Transverse colon (tissue), 4 donors: ENCODE data around the gene C1orf21. TPM values are rescaled to one million over a fixed set of nuclear protein-coding genes. Genes with fewer than 3 reads are reported as not detected.

ENCODE experiments used
- DNase-seq: peaks from one replicate; pipeline ENCODE4 v3.0.0-alpha.2; 2019
- H3K27ac ChIP-seq, 4 donors: fragments of 200-600 bp; sonication (generic); 2 replicates each; pipeline ENCODE4 v1.5.1; 2016 to 2018; ENCODE audit warnings: inconsistent platforms in 4 of 4
- H3K27me3 ChIP-seq: fragments of 200-600 bp; sonication (generic); 2 replicates; pipeline ENCODE4 v1.5.1; 2017; ENCODE audit warnings: inconsistent platforms
- H3K36me3 ChIP-seq, 4 donors: fragments of 200-600 bp; sonication (generic); 2 replicates each; pipeline ENCODE4 v1.5.1; 2017 to 2019; ENCODE audit warnings: inconsistent platforms in 4 of 4
- H3K4me1 ChIP-seq, 4 donors: fragments of 200-600 bp; sonication (generic); 2 replicates each; pipeline ENCODE4 v1.5.1; 2017 to 2020; ENCODE audit warnings: inconsistent platforms in 4 of 4
- H3K4me3 ChIP-seq, 4 donors: fragments of 200-600 bp; sonication (generic); 1 replicate in 1 of 4; 2 replicates in 3 of 4; pipeline versions ENCODE4 v1.5.1 to v1.6.1; 2017 to 2019; ENCODE audit warnings: inconsistent platforms in 4 of 4
- H3K9me3 ChIP-seq, 2 donors: fragments of 200-600 bp; sonication (generic); 2 replicates each; pipeline ENCODE4 v1.5.1; 2017 to 2019; ENCODE audit warnings: inconsistent platforms in 2 of 2
- CTCF ChIP-seq, 5 experiments: fragments of 200-600 bp in 3 of 5; fragments of 450-650 bp in 2 of 5; sonication (generic) in 3 of 5; IDR thresholded peaks; 1 replicate in 2 of 5; 2 replicates in 3 of 5; pipeline ENCODE4 v1.5.1; 2016 to 2017; ENCODE audit warnings: antibody characterized with exemption in 5 of 5, inconsistent platforms in 3 of 5, mild to moderate bottlenecking in 2 of 5, moderate library complexity in 1 of 5
- EP300 ChIP-seq: sonication (generic); formaldehyde crosslinking; IDR thresholded peaks from one replicate; pipeline ENCODE4 v1.6.1; 2017; ENCODE audit warnings: antibody characterized with exemption, low read depth
- POLR2A ChIP-seq: fragments of 450-650 bp; IDR thresholded peaks from one replicate; pipeline ENCODE4 v1.6.1; 2016; ENCODE audit warnings: antibody characterized with exemption, mild to moderate bottlenecking, moderate library complexity
- POLR2AphosphoS5 ChIP-seq, 3 donors: sonication (generic); formaldehyde crosslinking; IDR thresholded peaks; one replicate each; pipeline ENCODE4 v1.6.1; 2016; ENCODE audit warnings: antibody characterized with exemption in 3 of 3
- WGBS, 2 donors: methylation state at CpG; one replicate each; pipeline ENCODE4 v1.1.5; 2018; ENCODE audit warnings: low coverage in 1 of 2; 5-methylcytosine and 5-hydroxymethylcytosine counted together
- in situ Hi-C, 4 donors: fragments of 200-750 bp; cut with MboI; loops; one replicate each; pipeline versions ENCODE4 v1.15.0 to v1.15.1; 2017; ENCODE audit warnings: low sequenced_read_pairs in 3 of 4, low pct_ligation_motif_present in 1 of 4, low pct_unique_long_range_greater_than_20kb in 1 of 4
- intact Hi-C: fragments of 100-400 bp; cut with DNase I; formaldehyde crosslinking; loops from one replicate; pipeline ENCODE4 v1.15.1; 2023; ENCODE audit warnings: low total_unique reads
- total RNA-seq, 4 donors: library from RNA; depleted of rRNA; stranded (reverse); fragments of >200 nt; gene quantifications; one replicate each; pipeline ENCODE4 v1.1.0, GENCODE V29; 2016

The C1orf21 gene
- total RNA-seq, 4 donors from 2014 or later, result 38.4 to 70.0 (median 62.4) TPM

GRCh38 chr1:184593597-184593996 is 206.8 kb downstream of the C1orf21 start:
- no peak overlapping the region for H3K4me3 ChIP-seq
- 83 to 94% methylated on average over 4 of the region's 4 CpGs for WGBS, 2 donors
- TF ChIP-seq CTCF (IDR thresholded peaks at IDR 0.05) (no peak), POLR2AphosphoS5 (IDR thresholded peaks at IDR 0.05) (no peak), POLR2A (no peak), EP300 (no peak)
- in situ Hi-C loops (no loop called here), intact Hi-C loops (no loop called here)
- no peak overlapping the region for H3K27ac ChIP-seq
- no peaks in the 10 kb centered on the region for H3K9me3 ChIP-seq
- H3K4me1 ChIP-seq, result peaks cover 12 to 55% (median 25%) of the 10 kb centered on the region in 4 donors
- no peak for DNase-seq
- H3K27me3 ChIP-seq, result no peaks in the 10 kb centered on the region
- no peaks in the 10 kb centered on the region for H3K36me3 ChIP-seq

GRCh38 chr1:184595596-184595995 is 208.8 kb downstream of the C1orf21 start:
- no peak overlapping the region for H3K4me3 ChIP-seq
- 92% methylated on average over 4 to 7 of the region's 7 CpGs for WGBS, 2 donors
- peaks cover 3 to 43% (median 13%) of the 10 kb centered on the region in 4 donors for H3K4me1 ChIP-seq
- H3K27ac ChIP-seq, result no peak overlapping the region
- DNase-seq, result no peak
- in situ Hi-C loops (no loop called here), intact Hi-C loops (no loop called here)
- TF ChIP-seq CTCF (IDR thresholded peaks at IDR 0.05) (no peak), POLR2AphosphoS5 (IDR thresholded peaks at IDR 0.05) (no peak)
- no peaks in the 10 kb centered on the region for H3K27me3 ChIP-seq
- H3K9me3 ChIP-seq, result no peaks in the 10 kb centered on the region
- no peaks in the 10 kb centered on the region for H3K36me3 ChIP-seq

GRCh38 chr1:184596950-184597645 is 210.3 kb downstream of the C1orf21 start:
- no peak for TF ChIP-seq POLR2AphosphoS5 (IDR thresholded peaks at IDR 0.05)
- TF ChIP-seq EP300, result no peak
- TF ChIP-seq POLR2A, result no peak
- peak in 1 of 5 experiments; percentile 13 for TF ChIP-seq CTCF (IDR thresholded peaks at IDR 0.05)
- no peak overlapping the region for H3K4me3 ChIP-seq
- no peaks in the 10 kb centered on the region for H3K27me3 ChIP-seq
- H3K9me3 ChIP-seq, result no peaks in the 10 kb centered on the region
- H3K27ac ChIP-seq, result peak overlapping the region; percentile 59 to 78 (median 68)
- 54 to 58% methylated on average over 8 of the region's 8 CpGs for WGBS, 2 donors
- peaks cover 3 to 37% (median 17%) of the 10 kb centered on the region in 4 donors for H3K4me1 ChIP-seq
- no peak for DNase-seq
- intact Hi-C loops (no loop called here), in situ Hi-C loops (no loop called here)
- H3K36me3 ChIP-seq, result no peaks in the 10 kb centered on the region

GRCh38 chr1:184597650-184598357 is 211.0 kb downstream of the C1orf21 start:
- H3K9me3 ChIP-seq, result no peaks in the 10 kb centered on the region
- no peaks in the 10 kb centered on the region for H3K27me3 ChIP-seq
- intact Hi-C loops (no loop called here), in situ Hi-C loops (no loop called here)
- H3K27ac ChIP-seq, result peak overlapping the region; percentile 59 to 78 (median 68)
- H3K4me1 ChIP-seq, result peaks cover 3 to 37% (median 17%) of the 10 kb centered on the region in 4 donors
- no peaks in the 10 kb centered on the region for H3K36me3 ChIP-seq
- TF ChIP-seq POLR2AphosphoS5 (IDR thresholded peaks at IDR 0.05) (peak in 2 of 3 donors; percentile 7), CTCF (IDR thresholded peaks at IDR 0.05) (no peak), EP300 (no peak)
- peak; percentile 24 for DNase-seq
- H3K4me3 ChIP-seq, result no peak overlapping the region
- WGBS, 2 donors, result 29 to 47% methylated on average over 1 to 4 of the region's 4 CpGs
